NCI-H748 treated with DMSO at 0.1 percent for 48 hours (cell line): Measurements from ENCODE around the gene POU3F1.
A peak's percentile ranks its signal among the peaks of the same experiment; 100 is the strongest.

ENCODE experiments used
- DNase-seq: peaks from one replicate; lab custom pipeline; 2025; lab: John Stamatoyannopoulos, UW

POU3F1 gene

DNA sequence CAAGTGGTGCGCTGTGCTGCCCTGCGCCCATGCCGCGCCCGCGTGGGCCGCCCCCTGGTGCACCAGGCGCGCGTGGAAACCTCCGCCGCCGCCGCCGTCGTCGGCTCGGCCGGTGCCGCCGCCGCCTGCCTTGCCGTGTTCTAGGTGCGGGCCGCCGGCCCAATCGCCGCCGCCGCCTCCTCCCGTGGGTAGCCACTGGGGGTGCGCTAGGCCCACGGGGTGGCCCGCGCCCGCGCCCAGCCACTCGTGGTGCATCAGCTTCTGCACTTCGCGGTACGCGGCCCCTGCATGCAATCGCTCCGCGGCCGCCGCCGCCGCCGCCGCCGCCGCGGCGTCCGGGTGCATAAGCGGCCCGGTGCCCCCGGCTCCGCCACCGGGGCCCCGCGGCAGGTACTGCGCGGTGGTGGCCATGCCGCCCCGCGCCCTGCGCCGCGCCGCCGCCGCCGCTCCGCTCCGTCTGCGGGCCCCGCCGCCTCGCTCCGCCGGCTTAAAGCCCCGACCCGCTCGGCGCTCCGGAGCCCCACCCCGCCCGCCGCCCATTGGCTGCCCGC lies at the start of gene POU3F1:
Gene POU3F1, minus strand, starts transcription at position 461 of the 551 bp plus-strand sequence. Its CDS starts 50 bp downstream, at position 411.
- DNase-seq: no peak

DNA sequence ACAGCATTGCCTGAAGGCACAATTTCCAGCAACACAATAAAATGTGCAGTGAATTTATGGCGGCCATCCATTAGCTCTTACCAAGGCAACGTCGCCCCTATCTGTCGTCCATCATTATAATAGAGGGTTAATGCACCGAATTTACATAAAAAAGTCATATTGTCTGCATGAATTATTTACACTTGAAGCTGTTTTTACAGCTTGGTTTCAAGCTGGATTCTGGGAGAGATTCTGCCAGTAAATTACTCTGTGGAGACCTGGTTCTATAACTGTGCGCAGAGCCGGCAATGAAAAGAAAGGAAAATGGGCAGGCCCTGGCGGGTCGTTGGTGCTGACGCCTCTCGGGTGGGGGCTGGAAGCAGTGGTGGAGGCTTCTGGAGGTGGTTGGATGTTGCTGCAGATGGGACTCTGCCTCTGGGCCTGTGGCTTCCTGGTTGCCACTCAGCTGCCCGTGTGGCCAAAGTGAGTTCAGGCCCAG lies 48.9 kb upstream of the POU3F1 start:
- DNase-seq: no peak

DNA sequence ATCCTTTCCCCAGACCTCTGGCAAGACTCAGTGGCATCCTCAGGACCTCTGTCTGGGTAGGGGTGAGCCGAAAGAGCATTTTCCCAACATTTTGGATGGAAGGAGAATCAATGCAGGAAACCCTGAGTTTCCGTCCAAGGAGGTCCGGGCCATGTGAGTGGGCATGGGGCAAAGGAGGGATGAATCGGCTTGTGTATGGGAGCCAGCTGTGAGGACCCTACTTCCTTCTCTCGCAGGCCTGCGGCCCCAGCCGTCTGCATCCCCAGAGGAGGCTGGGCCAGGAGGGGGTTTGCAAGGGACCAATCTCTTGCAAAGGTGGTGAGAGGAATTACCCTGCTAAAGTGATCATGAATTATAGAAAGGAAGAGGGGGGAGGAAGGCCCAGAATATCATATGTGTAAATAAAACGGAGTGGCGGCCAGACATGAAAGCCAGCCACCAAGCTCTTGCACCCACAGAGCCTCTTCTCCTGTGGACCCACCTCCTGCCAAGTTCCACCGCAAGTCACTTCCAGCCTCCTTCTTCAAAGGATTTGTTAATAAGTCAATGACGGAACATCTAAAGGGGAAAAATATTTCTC lies 48.2 kb upstream of the POU3F1 start:
- no peak for DNase-seq

DNA sequence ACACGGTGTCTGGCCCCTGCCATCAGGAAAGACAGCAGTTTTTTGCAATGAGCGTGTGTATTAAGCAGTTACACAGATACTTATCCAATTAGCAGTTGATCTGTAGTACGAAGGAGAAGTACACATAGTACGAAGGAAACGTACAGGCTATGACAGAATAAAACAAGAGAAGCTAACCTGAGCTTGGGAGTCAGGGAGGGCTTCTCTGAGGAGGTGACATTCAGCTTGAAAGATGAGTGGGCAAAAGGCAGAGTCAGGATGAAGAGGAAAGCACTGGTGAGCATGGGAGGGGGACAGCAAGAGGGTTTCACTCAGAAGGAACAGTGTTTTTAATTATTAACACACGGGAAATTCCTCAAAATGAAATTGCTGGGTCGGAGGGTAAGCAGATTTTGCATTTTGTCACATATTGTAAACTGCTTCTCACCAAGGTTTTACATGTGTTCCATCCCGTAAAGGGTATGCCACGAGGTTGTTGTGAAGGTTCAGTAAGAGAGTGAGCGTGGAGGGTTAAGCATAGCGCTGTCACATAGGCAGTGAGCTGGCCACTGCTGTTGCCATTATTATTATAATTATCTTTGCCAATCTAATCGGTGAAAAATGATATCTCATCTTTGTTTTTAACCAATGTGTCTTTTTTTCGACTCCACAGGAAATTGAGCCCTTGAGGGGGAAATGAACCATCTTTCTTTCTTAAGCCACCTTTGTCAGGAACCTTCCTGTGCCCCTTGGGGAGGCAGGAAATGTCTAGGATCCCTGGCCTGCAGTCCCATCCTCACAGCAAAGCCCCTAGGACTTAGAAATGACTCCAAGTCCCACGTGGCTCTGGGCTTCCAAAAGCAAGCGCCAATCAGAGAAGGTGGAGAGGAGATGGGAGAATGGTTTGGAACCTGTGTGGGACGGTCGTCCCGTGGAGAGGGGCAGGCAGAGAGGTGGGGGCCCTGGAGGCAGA lies 47.3 kb upstream of the POU3F1 start:
- no peak for DNase-seq

DNA sequence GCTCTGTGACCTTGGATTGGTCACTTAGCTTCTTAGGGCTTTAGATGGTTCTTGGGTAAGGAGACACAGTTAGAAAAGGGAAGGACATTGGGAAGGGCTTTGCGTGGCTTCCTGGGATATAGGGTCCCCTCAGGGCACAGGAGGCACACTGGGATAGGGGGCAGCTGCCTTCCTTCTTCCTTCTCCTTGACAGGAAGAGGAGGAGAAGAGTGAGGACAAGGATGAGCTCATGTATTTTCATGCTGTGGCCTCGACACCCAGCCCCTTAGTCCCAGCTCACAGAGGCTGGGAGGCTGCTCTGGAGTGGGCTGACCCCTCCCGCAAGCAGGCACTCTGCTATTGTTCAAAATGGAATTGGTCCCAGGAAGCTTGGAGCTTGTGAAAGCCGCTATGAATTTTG lies 45.7 kb upstream of the POU3F1 start:
- no peak for DNase-seq

- DNase-seq: no peak
These were observed 44.2 kb upstream of the POU3F1 start for GRCh38 chr1:38090796-38091195.

- no peak for DNase-seq
These were observed 43.2 kb upstream of the POU3F1 start for GRCh38 chr1:38089712-38090360.

- DNase-seq: no peak
These were observed 42.2 kb upstream of the POU3F1 start for GRCh38 chr1:38088791-38089190.

DNA sequence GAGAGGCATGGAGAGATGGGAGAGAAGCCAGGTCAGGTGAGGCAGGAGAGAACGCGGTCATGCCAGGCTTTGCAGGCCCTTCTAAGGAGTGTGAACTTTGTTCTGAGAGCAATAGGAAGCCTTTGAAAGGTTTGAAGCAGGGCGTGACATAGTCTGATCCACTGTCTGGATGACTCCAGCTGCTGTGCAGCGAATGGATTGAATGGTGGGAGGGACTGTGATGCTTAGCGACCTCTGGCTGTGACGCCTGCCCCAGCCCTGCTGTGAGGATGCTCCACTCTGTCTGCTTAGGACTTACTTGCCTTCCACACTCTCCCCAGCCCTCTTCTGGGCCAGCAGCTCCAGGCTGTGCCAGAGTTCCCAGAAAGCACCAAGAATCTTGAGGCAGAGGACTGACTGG lies 41.8 kb upstream of the POU3F1 start:
- DNase-seq: no peak

- no peak for DNase-seq
These were observed 41.1 kb upstream of the POU3F1 start for GRCh38 chr1:38087676-38088075.

- DNase-seq: no peak
These were observed 39.2 kb upstream of the POU3F1 start for GRCh38 chr1:38085666-38086330.

DNA sequence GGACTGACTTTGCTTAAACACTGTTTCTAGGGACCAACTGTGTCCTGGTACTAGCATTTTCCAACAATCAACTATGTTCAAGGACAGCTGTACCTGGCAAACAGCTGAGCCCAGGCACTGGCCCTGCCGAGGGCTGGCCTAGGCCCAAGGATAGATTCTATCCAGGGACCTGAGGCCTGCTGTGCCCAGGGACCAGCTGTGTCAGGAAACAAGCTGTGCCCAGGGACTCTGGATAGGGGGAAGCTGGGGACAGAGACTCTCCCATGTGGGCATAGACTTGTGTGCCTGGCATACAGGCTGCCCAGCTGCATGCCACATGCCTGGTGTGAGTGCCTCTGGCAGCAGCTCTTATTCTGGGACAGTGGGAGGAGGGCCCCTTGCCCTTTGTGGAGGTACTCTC lies 38.1 kb upstream of the POU3F1 start:
- DNase-seq: no peak

- DNase-seq: no peak
These were observed 37.5 kb upstream of the POU3F1 start for GRCh38 chr1:38084113-38084512.

DNA sequence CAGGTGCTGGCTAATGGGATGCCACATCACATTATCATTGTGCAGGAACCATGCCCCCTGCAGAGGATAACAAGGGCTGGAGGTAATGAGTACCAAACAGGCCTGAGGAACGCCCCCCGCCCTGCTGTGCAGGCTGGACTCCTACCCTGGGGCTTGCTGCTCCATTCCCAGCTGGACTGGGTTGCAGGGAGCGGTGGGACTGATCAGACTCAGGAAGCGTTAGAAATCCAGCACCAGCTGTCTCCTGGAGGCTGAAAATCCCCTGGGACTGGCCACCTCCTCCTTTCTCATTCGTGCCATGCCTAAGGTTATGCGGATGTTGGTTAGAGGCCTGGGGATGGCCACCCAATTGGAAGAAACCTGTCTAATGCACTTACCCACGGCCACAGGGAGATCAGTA lies 36.9 kb upstream of the POU3F1 start:
- DNase-seq: peak; percentile 40

GRCh38 chr1:38082769-38083263 lies 36.2 kb upstream of the POU3F1 start:
- no peak for DNase-seq

DNA sequence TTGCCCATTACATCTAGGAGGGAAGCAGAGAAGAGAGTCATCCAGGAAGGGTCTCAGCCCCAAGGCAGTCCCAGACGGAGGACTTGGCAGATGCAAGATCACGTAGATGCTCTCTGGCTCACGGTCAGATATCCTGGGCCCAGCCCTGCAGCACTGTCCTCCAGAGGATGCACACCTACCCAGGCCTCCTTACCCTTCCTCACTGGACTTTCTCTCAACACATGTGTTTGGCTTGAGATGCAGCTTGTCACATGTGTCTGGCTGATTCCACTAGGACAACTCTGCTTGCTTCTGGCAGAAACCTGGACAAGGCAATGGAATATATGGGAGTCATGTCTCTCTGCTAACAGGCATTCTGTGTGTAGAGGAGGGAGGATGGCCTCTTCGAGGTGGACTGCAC lies 32.4 kb upstream of the POU3F1 start:
- DNase-seq: no peak

GRCh38 chr1:38077523-38078147 lies 31.0 kb upstream of the POU3F1 start:
- no peak for DNase-seq

DNA sequence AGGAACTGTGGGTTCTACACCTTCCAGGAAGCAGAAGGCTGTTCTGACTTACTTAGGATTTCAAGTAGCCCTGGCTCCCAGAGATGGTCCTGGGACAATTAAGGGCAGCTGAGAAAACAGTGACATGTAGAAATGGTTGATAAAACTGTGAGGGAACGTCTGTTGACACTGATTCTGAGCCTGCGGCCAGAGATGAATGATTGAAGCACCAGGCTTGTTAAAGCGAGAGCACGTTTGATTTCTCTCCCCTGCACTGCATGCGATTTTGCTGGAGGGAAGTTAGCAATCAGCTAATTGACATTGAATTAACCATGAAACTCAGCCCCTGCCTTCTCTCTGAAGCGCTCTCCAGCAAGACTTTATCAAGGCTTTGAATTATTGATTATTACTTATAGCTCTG lies 29.9 kb upstream of the POU3F1 start:
- no peak for DNase-seq

- DNase-seq: no peak
These were observed 29.4 kb upstream of the POU3F1 start for GRCh38 chr1:38076038-38076437.

- DNase-seq: no peak
These were observed 28.6 kb upstream of the POU3F1 start for GRCh38 chr1:38075191-38075590.

DNA sequence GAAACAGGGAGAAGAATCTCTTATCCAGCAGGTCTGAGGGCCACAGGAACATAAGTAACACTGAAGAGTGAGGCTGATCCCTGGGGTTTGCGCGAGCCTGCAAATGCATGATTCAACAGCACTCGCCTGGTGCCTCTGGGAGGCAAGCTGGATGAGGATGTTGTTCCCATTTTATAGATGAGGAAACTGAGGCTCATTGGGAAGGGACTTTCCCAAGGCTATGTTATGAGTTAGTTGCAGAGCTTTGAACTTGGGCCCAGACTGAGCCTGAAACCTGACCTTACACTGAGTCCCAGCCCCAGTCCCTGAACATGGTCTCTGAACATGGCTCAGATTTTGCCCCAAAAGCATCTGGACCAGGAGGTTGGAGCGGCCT lies 27.7 kb upstream of the POU3F1 start:
- no peak for DNase-seq
